T-helper 1 cell (primary cell): Measurements from ENCODE around the gene RNU6-9.
A peak's percentile ranks its signal among the peaks of the same experiment; 100 is the strongest.
"Not testable (repeated sequence)": the region's sequence is repeated elsewhere in the genome, so short reads cannot be mapped to it uniquely, and the experiment has no call there.

Source experiments
- DNase-seq, 5 donors: peaks; one replicate each; pipeline ENCODE4 v3.0.0-alpha.2; 2012 to 2020
- total RNA-seq, 4 donors: gene quantifications; one replicate each; lab custom pipeline; 2026; lab: John Stamatoyannopoulos, UW

The RNU6-9 gene
- 0 to 0.76 (median 0.21) reads per million in 4 donors for total RNA-seq

DNA sequence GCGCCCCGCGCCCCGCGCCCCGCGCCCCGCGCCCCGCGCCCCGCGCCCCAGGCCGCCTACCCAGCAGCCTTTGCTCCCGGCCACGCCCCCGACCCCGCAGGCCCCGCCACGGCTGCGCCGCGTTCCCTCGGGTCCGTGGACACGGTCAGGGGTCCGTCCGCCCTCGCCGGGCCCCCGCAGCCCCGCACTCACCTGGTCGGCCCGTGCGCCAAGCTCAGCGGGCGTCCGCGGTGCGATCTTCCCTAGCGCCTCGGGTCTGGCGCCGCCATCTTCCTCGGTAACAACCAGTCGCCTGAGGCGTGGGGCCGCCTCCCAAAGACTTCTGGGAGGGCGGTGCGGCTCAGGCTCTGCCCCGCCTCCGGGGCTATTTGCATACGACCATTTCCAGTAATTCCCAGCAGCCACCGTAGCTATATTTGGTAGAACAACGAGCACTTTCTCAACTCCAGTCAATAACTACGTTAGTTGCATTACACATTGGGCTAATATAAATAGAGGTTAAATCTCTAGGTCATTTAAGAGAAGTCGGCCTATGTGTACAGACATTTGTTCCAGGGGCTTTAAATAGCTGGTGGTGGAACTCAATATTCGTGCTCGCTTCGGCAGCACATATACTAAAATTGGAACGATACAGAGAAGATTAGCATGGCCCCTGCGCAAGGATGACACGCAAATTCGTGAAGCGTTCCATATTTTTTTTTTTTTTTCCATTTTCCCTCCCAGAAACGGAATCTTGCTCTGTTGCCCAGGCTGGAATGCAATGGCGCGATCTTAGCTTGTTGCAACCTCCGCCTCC, at the start of gene RNU6-9, which contains the start of gene MED16:
Gene RNU6-9, plus strand, starts transcription at position 591 of the 796 bp plus-strand sequence.
Gene MED16, minus strand, starts transcription at position 294 of the 796 bp plus-strand sequence. CDS start 2,056 bp downstream, outside the sequence.
- peak; percentile 84 to 95 (median 89) for DNase-seq

GRCh38 chr19:843836-844545, 49.3 kb upstream of the RNU6-9 start:
- DNase-seq = no peak

DNA sequence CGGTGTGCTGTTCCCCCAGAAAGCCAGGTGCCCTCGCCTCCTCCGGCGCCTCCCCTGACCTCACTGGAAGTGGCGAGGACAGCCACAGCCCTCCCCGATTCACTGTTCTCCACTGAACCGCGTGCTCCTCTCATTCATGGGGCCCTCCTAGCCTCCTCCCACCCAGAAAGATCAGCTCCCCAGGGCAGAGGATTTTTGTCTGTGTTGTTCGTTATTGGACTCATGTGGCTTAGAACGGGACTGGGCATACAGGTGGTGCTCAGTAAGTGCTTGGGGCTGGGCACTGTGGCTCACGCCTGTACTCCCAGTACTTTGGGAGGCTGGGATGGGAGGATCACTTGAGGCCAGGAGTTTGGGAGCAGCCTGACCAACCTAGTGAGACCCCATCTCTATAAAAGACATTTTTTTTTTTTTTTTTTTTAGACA, 48.7 kb upstream of the RNU6-9 start:
- no peak for DNase-seq

GRCh38 chr19:845707-846521, 47.4 kb upstream of the RNU6-9 start:
- no peak for DNase-seq

DNA sequence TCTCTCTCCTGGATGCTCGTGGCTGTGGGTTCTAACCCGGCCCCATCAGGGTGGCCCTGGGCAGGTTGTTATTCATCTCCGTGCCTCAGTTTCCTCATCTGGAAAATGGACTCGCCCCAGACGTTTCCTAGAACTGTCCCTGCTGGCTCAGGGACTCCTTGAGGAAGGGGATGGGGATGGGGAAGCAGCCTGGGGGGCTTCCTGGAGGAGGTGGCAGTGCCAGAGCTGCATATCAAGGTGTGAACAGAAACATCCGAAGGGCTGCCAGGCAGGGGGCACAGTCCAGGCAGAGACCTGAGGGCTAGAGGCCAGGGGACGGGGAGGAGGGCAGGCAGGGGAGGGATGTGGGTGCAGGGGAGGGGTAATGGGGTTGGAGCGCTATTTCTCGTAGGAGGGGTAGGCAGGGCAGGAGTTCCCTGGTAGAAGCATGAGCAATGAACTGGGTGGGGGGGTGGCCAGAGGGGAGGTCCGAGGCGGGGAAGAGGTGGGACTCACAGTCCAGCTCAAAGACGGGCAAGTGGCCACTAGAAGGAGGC, 44.8 kb upstream of the RNU6-9 start:
- no peak for DNase-seq

- not testable (repeated sequence) for DNase-seq
Observed at GRCh38 chr19:849195-849594, 44.1 kb upstream of the RNU6-9 start.

DNA sequence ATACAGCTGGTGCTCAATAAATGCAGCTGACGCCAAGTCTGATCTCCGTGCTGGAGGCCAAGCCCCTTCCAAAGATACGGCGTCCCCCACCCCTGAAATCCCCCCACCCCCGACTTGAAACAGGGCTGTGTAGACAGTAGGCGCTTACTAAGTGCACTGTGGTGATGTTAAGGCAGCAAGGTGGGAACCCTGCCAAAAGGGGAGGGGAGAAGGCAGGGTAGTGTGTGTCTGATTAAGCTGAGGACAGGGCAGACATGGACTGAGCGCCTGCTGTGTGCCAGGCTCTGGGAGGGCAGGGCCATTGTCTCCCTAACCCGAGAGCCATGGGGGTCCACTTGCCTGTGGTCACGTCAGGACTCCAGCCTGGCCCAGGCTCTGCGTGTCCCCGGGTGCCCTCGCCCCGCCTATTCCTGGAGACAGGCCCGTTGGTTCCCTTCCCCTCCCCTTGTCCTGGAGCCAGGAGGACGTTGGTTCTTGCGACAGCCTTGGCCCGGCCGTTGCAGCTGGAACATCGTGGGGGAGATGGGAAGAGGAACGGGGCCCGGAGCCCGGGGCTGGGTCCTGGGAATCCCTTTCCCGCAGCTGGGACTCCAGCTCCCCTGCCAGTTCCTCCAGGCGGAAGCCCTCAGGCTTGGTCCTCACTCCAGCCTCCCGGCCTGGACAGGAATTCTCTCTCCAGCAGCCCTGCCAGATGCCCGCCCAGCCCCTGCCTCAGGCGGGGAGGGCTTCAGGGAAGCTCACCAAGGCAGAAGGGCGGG, 42.9 kb upstream of the RNU6-9 start:
- DNase-seq = no peak

DNA sequence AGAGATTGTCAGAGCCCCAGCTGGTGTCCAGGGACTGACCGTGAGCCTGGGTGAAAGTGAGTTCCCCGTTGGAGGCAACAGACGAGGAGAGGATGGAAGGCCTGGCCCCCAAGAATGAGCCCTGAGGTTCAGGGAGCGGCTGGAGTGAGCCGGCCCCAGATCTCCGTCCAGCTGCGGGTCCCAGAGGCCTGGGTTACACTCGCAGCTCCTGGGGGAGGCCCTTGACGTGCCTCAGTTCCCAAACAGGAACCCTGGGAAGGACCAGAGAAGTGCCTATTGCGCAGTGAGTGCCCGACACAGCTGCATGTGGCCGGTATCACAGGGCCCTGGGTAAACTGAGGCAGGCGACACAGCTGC, 42.3 kb upstream of the RNU6-9 start:
- DNase-seq = no peak

DNA sequence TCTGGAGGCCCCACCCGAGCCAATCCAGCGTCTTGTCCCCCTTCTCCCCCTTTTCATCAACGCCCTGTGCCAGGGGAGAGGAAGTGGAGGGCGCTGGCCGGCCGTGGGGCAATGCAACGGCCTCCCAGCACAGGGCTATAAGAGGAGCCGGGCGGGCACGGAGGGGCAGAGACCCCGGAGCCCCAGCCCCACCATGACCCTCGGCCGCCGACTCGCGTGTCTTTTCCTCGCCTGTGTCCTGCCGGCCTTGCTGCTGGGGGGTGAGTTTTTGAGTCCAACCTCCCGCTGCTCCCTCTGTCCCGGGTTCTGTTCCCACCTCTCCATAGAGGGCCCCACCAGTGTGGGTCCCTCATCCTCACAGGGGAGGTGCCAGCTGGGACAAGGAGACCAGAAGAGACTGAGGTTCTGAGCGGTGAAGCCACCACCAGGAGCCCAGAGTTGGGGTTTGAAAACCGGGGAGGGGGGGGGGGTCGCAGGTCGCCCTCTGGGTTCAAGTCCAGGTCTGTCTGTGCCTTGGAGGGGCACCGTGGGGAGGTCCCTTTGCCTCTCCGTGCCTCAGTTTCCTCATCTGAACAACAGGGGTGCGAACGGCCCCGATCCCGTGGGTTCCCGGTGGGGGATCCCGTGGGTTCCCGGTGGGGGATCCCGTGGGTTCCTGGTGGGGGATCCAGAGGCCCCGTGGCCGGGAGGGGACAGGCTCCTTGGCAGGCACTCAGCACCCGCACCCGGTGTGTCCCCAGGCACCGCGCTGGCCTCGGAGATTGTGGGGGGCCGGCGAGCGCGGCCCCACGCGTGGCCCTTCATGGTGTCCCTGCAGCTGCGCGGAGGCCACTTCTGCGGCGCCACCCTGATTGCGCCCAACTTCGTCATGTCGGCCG, 40.9 kb upstream of the RNU6-9 start, which contains the start of gene ELANE:
Gene ELANE, plus strand, starts transcription at position 168 of the 878 bp plus-strand sequence. Its CDS starts 26 bp downstream, at position 194.
- no peak for DNase-seq

GRCh38 chr19:853014-853585, 40.2 kb upstream of the RNU6-9 start:
- no peak for DNase-seq

GRCh38 chr19:853614-854220, 39.6 kb upstream of the RNU6-9 start:
- not testable (repeated sequence) for DNase-seq

- DNase-seq = no peak
Observed at GRCh38 chr19:854549-854948, 38.7 kb upstream of the RNU6-9 start.

DNA sequence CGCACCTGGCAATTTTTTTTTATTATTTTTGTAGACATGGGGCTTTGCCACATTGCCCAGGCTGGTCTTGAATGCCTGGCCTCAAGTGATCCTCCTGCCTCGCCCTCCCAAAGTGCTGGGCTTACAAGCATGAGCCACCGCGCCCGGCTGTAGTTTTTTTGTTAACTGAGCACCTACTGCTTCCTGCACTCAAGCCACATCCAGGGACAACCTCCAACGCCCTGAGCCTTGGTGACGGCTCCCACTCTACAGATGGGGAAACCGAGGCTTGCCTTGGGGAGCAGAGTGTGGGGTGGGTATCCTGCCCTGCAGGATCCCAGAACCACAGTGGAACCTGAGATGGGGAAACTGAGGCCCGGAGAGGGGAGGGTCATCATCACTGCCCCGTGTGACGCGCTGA, 38.1 kb upstream of the RNU6-9 start:
- no peak for DNase-seq

- DNase-seq = no peak
Observed at GRCh38 chr19:855566-856120, 37.6 kb upstream of the RNU6-9 start.

- DNase-seq = no peak
Observed at GRCh38 chr19:858284-858683, 35.0 kb upstream of the RNU6-9 start.

- no peak for DNase-seq
Observed at GRCh38 chr19:858868-859843, 34.1 kb upstream of the RNU6-9 start, which contains the start of gene CFD. TSS of gene CFD (plus strand) at chr19:859664. CDS start at chr19:859690, 26 bp downstream.

- no peak for DNase-seq
Observed at GRCh38 chr19:861141-861755, 32.0 kb upstream of the RNU6-9 start.
